ENCODE measurements around the gene UBE2O.

DNA sequence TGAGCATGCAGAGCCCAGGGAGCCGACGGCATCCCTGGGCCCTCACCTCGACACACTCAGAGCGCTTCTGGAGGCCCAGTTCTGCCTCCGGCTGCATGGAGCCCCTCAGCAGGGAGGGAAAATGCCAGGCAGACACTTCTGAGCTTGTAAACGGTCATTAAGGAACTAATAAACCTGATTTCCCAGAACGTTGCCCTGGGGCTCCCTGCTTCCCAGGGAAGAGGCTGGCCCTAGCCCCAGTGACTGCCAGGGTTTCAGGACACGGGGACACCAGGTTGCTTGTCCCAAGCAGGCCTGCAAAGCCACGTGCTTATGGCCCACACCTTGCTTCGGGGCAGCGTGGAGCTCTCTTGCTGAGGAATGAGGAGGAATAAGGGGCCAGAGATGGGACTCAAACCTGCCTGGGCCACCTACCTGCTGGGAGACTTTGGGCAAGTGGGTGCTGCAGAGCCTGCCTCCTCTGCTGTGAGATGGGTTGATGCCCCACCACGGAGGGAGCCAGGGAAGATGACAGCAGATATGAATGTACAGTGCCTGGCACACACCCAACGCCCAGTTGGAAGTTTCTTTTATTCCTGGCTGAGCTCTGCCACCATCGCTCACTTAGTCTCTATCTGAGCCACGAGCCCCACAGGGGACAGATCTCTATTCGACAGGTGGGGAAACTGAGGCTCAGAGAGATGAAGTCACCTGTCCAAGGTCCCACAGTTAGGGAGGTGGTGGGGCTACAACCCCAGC lies 42.9 kb upstream of the UBE2O start:
- TF ChIP-seq GATA2 (IDR thresholded peaks at IDR 0.05; ENCODE audit: low read depth, low read length) (peak; percentile 45; the same call in 1 of the 2 replicates), GATA3 (IDR thresholded peaks at IDR 0.05; ENCODE audit: low read depth, low read length) (no peak)
